T-cell (primary cell): Measurements from ENCODE around the gene SPSB2. TPM values are rescaled to one million over a fixed set of nuclear protein-coding genes. Genes with fewer than 3 reads are reported as not detected.

Experiments used
- ATAC-seq, 4 experiments: fragments of 200-7000 bp in 3 of 4; fragments of 150-1000 bp in 1 of 4; cut with Tn5 transposase; replicated peaks in 1 of 4; 1 replicate in 3 of 4; 2 replicates in 1 of 4; pipeline ENCODE4 v1.10.0; 2021; ENCODE audit warnings: moderate library complexity in 3 of 4, mild to moderate bottlenecking in 2 of 4, moderate number of reproducible peaks in 1 of 4
- CTCF ChIA-PET, 2 donors: fragments of 300-600 bp; sonication (Branson Sonifier 250); formaldehyde crosslinking; loops; one replicate each; lab custom pipeline; 2022; ENCODE audit warnings: antibody characterized with exemption in 2 of 2; lab: Charles Lee
- POLR2A ChIA-PET, 2 donors: fragments of 300-600 bp; sonication (Branson Sonifier 250); formaldehyde crosslinking; loops; one replicate each; lab custom pipeline; 2022; ENCODE audit warnings: antibody characterized with exemption in 2 of 2; lab: Charles Lee
- DNase-seq, 35 experiments: peaks; one replicate each; pipeline versions ENCODE4 v3.0.0 to v3.0.0-alpha.2; 2013 to 2023
- H3K27ac ChIP-seq: one replicate; pipeline ENCODE4 v1.5.1; 2013; ENCODE audit warnings: low read length
- H3K27me3 ChIP-seq, 2 experiments: replicated peaks in 1 of 2; 1 replicate in 1 of 2; 2 replicates in 1 of 2; pipeline versions ENCODE4 v1.6.1 to v1.7.0; 2013; ENCODE audit warnings: low read length in 1 of 2, mixed read lengths in 1 of 2; ENCODE audit not compliant: control insufficient read depth in 2 of 2, insufficient read depth in 2 of 2; ENCODE audit errors: extremely low read depth in 1 of 2
- H3K36me3 ChIP-seq, 2 donors: 1 replicate in 1 of 2; 2 replicates in 1 of 2; pipeline versions ENCODE4 v1.6.1 to v1.7.0; 2013; ENCODE audit warnings: low read length in 1 of 2; ENCODE audit not compliant: control insufficient read depth in 2 of 2, insufficient read depth in 1 of 2; ENCODE audit errors: extremely low read depth in 1 of 2
- H3K4me1 ChIP-seq, 2 experiments: 1 replicate in 1 of 2; 2 replicates in 1 of 2; pipeline versions ENCODE4 v1.6.1 to v1.7.0; 2013; ENCODE audit warnings: low read length in 2 of 2, mixed read lengths in 1 of 2; ENCODE audit not compliant: insufficient read depth in 2 of 2, control insufficient read depth in 1 of 2; ENCODE audit errors: extremely low read depth in 1 of 2
- H3K4me3 ChIP-seq, 2 donors: 1 replicate in 1 of 2; 2 replicates in 1 of 2; pipeline versions ENCODE4 v1.5.1 to v1.7.0; 2013; ENCODE audit warnings: mild to moderate bottlenecking in 2 of 2, low read length in 1 of 2, moderate library complexity in 1 of 2; ENCODE audit not compliant: control insufficient read depth in 1 of 2; ENCODE audit errors: extremely low read depth in 1 of 2
- H3K9me3 ChIP-seq: 2 replicates; pipeline ENCODE4 v1.7.0; 2013
- H3K27ac Mint-ChIP-seq, 2 donors: one replicate each; pipeline ENCODE4 v1.8.0; 2020 to 2021; ENCODE audit warnings: mild to moderate bottlenecking in 2 of 2, mixed read lengths in 2 of 2
- H3K27me3 Mint-ChIP-seq, 2 donors: one replicate each; pipeline ENCODE4 v1.8.0; 2021 to 2022; ENCODE audit warnings: mixed read lengths in 2 of 2
- H3K36me3 Mint-ChIP-seq: one replicate; pipeline ENCODE4 v1.8.0; 2021; ENCODE audit warnings: mixed read lengths
- H3K4me1 Mint-ChIP-seq, 3 donors: one replicate each; pipeline ENCODE4 v1.8.0; 2020 to 2022; ENCODE audit warnings: mixed read lengths in 3 of 3, mild to moderate bottlenecking in 1 of 3
- H3K4me3 Mint-ChIP-seq, 3 donors: one replicate each; pipeline ENCODE4 v1.8.0; 2020 to 2022; ENCODE audit warnings: mild to moderate bottlenecking in 3 of 3, mixed read lengths in 3 of 3, moderate library complexity in 3 of 3
- H3K9me3 Mint-ChIP-seq, 3 donors: one replicate each; pipeline ENCODE4 v1.8.0; 2020 to 2022; ENCODE audit warnings: mixed read lengths in 3 of 3
- WGBS: methylation state at CpG from one replicate; pipeline ENCODE4 v1.1.5; 2013; ENCODE audit warnings: missing lambda C conversion rate; ENCODE audit not compliant: insufficient coverage; 5-methylcytosine and 5-hydroxymethylcytosine counted together
- total RNA-seq, 35 experiments: library from RNA in 6 of 35; stranded (reverse) in 6 of 35; fragments of 120-200 nt in 1 of 35; gene quantifications; one replicate each; pipeline versions ENCODE4 v1.2.1 to v1.2.4 and lab custom pipeline; 2013 to 2026

The SPSB2 gene
- total RNA-seq, 5 donors from 2014 or later (not counting 1 experiment from before 2014, with no cell fraction given), result 6.2 to 25.9 (median 21.8) TPM

DNA sequence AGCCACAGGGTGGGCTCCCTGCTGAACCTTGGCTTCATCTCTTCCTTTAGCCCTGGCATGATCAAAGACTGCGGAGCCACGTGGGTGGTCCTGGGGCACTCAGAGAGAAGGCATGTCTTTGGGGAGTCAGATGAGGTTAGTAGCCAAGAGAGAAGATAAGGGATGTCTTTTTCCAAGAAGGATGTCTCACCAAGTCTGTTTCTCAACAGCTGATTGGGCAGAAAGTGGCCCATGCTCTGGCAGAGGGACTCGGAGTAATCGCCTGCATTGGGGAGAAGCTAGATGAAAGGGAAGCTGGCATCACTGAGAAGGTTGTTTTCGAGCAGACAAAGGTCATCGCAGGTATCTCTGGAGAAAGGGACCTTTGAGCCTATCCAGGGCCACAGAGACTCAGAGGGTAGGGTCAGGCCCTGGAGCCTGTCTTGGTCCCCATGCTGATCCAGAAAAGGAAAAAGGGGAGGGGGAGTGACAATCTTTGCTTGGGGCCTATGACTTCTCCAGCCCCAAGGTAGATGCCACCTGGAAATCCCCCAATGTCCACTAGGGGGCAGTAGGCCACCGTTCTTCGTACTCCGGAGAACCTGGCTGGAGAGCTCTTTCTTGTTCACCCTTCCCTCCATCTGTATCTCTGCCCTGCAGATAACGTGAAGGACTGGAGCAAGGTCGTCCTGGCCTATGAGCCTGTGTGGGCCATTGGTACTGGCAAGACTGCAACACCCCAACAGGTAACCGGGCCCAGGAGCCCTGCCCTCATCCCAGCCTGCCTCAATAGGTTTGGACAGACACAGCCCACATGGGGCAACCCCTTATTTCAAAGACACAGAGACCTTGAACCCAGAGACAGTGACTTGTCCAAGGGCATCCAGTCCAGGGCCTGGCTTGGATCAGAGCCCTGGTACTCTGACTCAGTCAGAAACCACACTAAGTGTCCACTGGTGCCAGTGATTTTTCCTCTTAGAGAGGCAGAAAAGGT is 3.8 kb downstream of the SPSB2 start:
- 38% methylated on average over 11 of the region's 12 CpGs for WGBS
- peaks cover 54 to 58% (median 54%) of the 10 kb centered on the region in 3 donors for H3K4me1 Mint-ChIP-seq
- ChIA-PET POLR2A (interaction anchor here in 1 of 2 donors (1.0 kb wide), 1 partner anchor 74 kb away, joined by 5 read pairs; the partner anchor contains the start of genes C12orf57 and RNU7-1), CTCF (interaction anchor here (0.6 to 4.7 kb wide), 35 partner anchors 12 to 278 kb away, joined by 3 to 23 read pairs (median 4); partner anchors contain the start of genes C12orf57 (in 1 of the 2), C1R (in 1 of the 2), C1RL (in 1 of the 2) and CDCA3 (in 1 of the 2))
- H3K27ac Mint-ChIP-seq, result peak overlapping the region; percentile 89
- no peaks in the 10 kb centered on the region for H3K9me3 ChIP-seq
- no peaks in the 10 kb centered on the region for H3K9me3 Mint-ChIP-seq
- DNase-seq, result peak; percentile 63 to 92 (median 81)
- H3K27ac ChIP-seq, result peak overlapping the region; percentile 62
- H3K27me3 Mint-ChIP-seq, result no peaks in the 10 kb centered on the region
- peaks cover 29% of the 10 kb centered on the region for H3K36me3 Mint-ChIP-seq
- H3K36me3 ChIP-seq, result peaks cover 5 to 32% of the 10 kb centered on the region in 2 donors
- peak in 1 of 4 experiments; percentile 10 for ATAC-seq
- H3K27me3 ChIP-seq, result no peaks in the 10 kb centered on the region
- H3K4me3 Mint-ChIP-seq, result peak overlapping the region; percentile 85 to 89 (median 87)
- H3K4me1 ChIP-seq, result peaks cover 20 to 70% of the 10 kb centered on the region in 2 experiments
- H3K4me3 ChIP-seq, result no peak overlapping the region

DNA sequence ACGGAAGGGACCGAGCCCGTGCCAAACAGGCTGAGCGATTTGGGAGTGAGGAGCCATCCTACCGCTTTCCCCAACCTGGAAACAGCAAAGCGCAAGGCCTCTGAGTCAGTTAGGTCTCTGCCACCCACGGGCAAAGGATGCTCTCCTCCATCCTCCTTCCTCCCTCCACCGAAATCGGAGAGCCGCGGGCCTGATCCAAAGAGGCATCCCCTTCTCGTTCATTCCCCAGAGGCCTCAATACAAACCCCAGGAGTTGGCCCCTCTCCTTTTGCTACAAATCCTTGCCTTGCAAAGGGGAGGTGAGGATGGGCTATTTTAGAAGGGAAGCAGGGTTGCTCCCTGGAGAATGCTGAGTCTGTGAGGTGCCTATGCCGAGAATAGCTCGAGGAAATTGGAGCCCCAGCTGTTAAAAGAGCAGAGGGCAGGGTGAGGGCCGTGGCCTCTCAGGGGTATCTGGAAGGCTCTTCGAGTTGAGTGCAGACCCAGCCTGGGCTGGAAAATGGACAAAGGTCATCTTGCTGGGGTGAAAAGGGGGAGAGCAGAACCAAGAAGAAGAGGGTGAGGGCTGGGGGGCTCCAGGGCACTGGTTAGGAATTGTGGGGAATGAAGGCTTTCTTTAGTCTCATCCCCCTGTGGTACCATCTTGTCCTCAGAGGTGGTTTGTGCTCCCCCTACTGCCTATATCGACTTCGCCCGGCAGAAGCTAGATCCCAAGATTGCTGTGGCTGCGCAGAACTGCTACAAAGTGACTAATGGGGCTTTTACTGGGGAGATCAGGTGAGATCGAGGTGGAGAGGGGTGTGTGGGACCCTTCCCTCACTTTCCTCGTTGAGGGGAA is 4.7 kb downstream of the SPSB2 start:
- peaks cover 20 to 61% of the 10 kb centered on the region in 2 experiments for H3K4me1 ChIP-seq
- H3K27ac ChIP-seq, result peak overlapping the region; percentile 62
- Mint-ChIP-seq H3K27ac (peak overlapping the region; percentile 89), H3K27me3 (no peaks in the 10 kb centered on the region), H3K4me3 (peak overlapping the region; percentile 85 to 89 (median 87)), H3K4me1 (peaks cover 51 to 54% (median 54%) of the 10 kb centered on the region in 3 donors), H3K36me3 (peaks cover 31% of the 10 kb centered on the region), H3K9me3 (no peaks in the 10 kb centered on the region)
- ChIA-PET POLR2A (interaction anchor here in 1 of 2 donors (0.7 kb wide), 1 partner anchor 16 kb away, joined by 3 read pairs; the partner anchor contains the start of gene USP5), CTCF (interaction anchor here (0.9 to 4.7 kb wide), 14 partner anchors 13 to 277 kb away, joined by 3 to 23 read pairs (median 4); partner anchors contain the start of genes C12orf57 (in 1 of the 2), CDCA3 (in 1 of the 2), RNU7-1 (in 1 of the 2) and USP5 (in 1 of the 2))
- WGBS, result 4% methylated on average over 10 of the region's 22 CpGs
- ATAC-seq (peak in 2 of 4 experiments; percentile 0 to 1), DNase-seq (no peak)
- H3K36me3 ChIP-seq, result peaks cover 10 to 40% of the 10 kb centered on the region in 2 donors
- H3K4me3 ChIP-seq, result peak overlapping the region; percentile 62 to 65
- H3K27me3 ChIP-seq, result no peaks in the 10 kb centered on the region
- no peaks in the 10 kb centered on the region for H3K9me3 ChIP-seq

GRCh38 chr12:6867413-6868210 is 5.5 kb downstream of the SPSB2 start, which contains the start of gene TPI1:
Gene TPI1 (plus strand): TSS chr12:6867531. CDS start chr12:6867567, 36 bp downstream.
- Histone ChIP-seq H3K27me3 (no peaks in the 10 kb centered on the region), H3K9me3 (no peaks in the 10 kb centered on the region), H3K4me3 (peak within 1 kb of the TSS; percentile 62 to 65), H3K27ac (peak within 1 kb of the TSS; percentile 86), H3K4me1 (peaks cover 20 to 56% of the 10 kb centered on the region in 2 experiments), H3K36me3 (peaks cover 10 to 48% of the 10 kb centered on the region in 2 donors)
- H3K36me3 Mint-ChIP-seq, result peaks cover 34% of the 10 kb centered on the region
- ATAC-seq, result peak; percentile 75 to 79 (median 76)
- peak within 1 kb of the TSS; percentile 86 to 92 (median 87) for H3K4me3 Mint-ChIP-seq
- peaks cover 49 to 54% (median 51%) of the 10 kb centered on the region in 3 donors for H3K4me1 Mint-ChIP-seq
- peak in 33 of 35 experiments; percentile 32 to 82 (median 52) for DNase-seq
- POLR2A ChIA-PET, result interaction anchor here (0.7 to 1.4 kb wide), 3 partner anchors 15 to 150 kb away, joined by 3 to 6 read pairs (median 5); partner anchors contain the start of gene USP5 (in 2 of the 2)
- under 1% methylated on average over 73 of the region's 86 CpGs for WGBS
- peak within 1 kb of the TSS; percentile 91 for H3K27ac Mint-ChIP-seq
- no peaks in the 10 kb centered on the region for H3K9me3 Mint-ChIP-seq
- H3K27me3 Mint-ChIP-seq, result no peaks in the 10 kb centered on the region
- CTCF ChIA-PET, result interaction anchor here (0.6 to 2.0 kb wide), 9 partner anchors 9 to 240 kb away, joined by 3 to 12 read pairs (median 5); partner anchors contain the start of genes CDCA3 (in 1 of the 2), USP5 (in 1 of the 2) and ZNF384 (in 1 of the 2)

- ChIA-PET POLR2A (interaction anchor here (0.7 to 1.4 kb wide), 2 partner anchors 15 to 151 kb away, joined by 5 to 6 read pairs; partner anchors contain the start of gene USP5 (in 1 of the 2)), CTCF (interaction anchor here (0.6 to 1.5 kb wide), 9 partner anchors 8 to 240 kb away, joined by 3 to 8 read pairs (median 5); partner anchors contain the start of genes CDCA3 (in 1 of the 2), USP5 (in 1 of the 2) and ZNF384 (in 1 of the 2))
- Histone ChIP-seq H3K4me1 (peaks cover 16 to 49% of the 10 kb centered on the region in 2 experiments), H3K27ac (peak overlapping the region; percentile 86), H3K9me3 (no peaks in the 10 kb centered on the region), H3K36me3 (peaks cover 11 to 52% of the 10 kb centered on the region in 2 donors), H3K27me3 (no peaks in the 10 kb centered on the region), H3K4me3 (peak overlapping the region; percentile 44 to 65)
- ATAC-seq (peak; percentile 0 to 4 (median 1)), DNase-seq (peak in 3 of 35 experiments; percentile 31 to 60 (median 44))
- 10% methylated on average over 31 of the region's 33 CpGs for WGBS
- Mint-ChIP-seq H3K27me3 (no peaks in the 10 kb centered on the region), H3K36me3 (peaks cover 38% of the 10 kb centered on the region), H3K4me3 (peak overlapping the region; percentile 86 to 92 (median 87)), H3K9me3 (no peaks in the 10 kb centered on the region), H3K27ac (peak overlapping the region; percentile 91), H3K4me1 (peaks cover 43 to 48% (median 46%) of the 10 kb centered on the region in 3 donors)
Measured at GRCh38 chr12:6866920-6867412, 6.1 kb downstream of the SPSB2 start.
